Neural crest cell (in vitro differentiated cells): Measurements from ENCODE around the gene GALM. TPM values are rescaled to one million over a fixed set of nuclear protein-coding genes. Genes with fewer than 3 reads are reported as not detected.

Source experiments
- DNase-seq: peaks from one replicate; pipeline ENCODE4 v3.0.0; 2021; ENCODE audit warnings: low read depth, mixed read lengths, low spot score
- H3K27ac Mint-ChIP-seq: one replicate; pipeline ENCODE4 v1.8.0; 2021; ENCODE audit warnings: mild to moderate bottlenecking, mixed read lengths; ENCODE audit not compliant: unreplicated experiment
- H3K27me3 Mint-ChIP-seq: 2 replicates; pipeline ENCODE4 v1.8.0; 2021; ENCODE audit warnings: low read depth, mild to moderate bottlenecking, mixed read lengths
- H3K36me3 Mint-ChIP-seq: 2 replicates; pipeline ENCODE4 v1.8.0; 2021; ENCODE audit warnings: low read depth, mild to moderate bottlenecking, mixed read lengths
- H3K4me1 Mint-ChIP-seq: 2 replicates; pipeline ENCODE4 v1.8.0; 2021; ENCODE audit warnings: mixed read lengths
- H3K4me3 Mint-ChIP-seq: one replicate; pipeline ENCODE4 v1.8.0; 2021; ENCODE audit warnings: mild to moderate bottlenecking, mixed read lengths
- H3K9me3 Mint-ChIP-seq: 2 replicates; pipeline ENCODE4 v1.8.0; 2021; ENCODE audit warnings: mixed read lengths
- CTCF ChIP-seq: fragments of 200-600 bp; sonication (generic); conservative IDR thresholded peaks from 2 replicates; pipeline ENCODE4 v1.5.0; 2021; ENCODE audit warnings: antibody characterized with exemption, mild to moderate bottlenecking
- total RNA-seq: library from RNA; stranded (reverse); gene quantifications from 2 replicates; pipeline ENCODE4 v1.2.1, GENCODE V29; 2021

Gene GALM
- total RNA-seq, 1 donor from 2014 or later, result 12.5 TPM

GRCh38 chr2:38716185-38716584, 50.3 kb downstream of the GALM start:
- Mint-ChIP-seq H3K36me3 (peaks cover 19% of the 10 kb centered on the region), H3K27ac (no peak overlapping the region), H3K27me3 (no peaks in the 10 kb centered on the region), H3K4me1 (no peaks in the 10 kb centered on the region), H3K4me3 (no peak overlapping the region), H3K9me3 (peaks cover 4% of the 10 kb centered on the region)
- no peak for TF ChIP-seq CTCF
- no peak for DNase-seq

- Mint-ChIP-seq H3K36me3 (peaks cover 8% of the 10 kb centered on the region), H3K9me3 (no peaks in the 10 kb centered on the region), H3K27me3 (no peaks in the 10 kb centered on the region), H3K4me3 (no peak overlapping the region), H3K4me1 (no peaks in the 10 kb centered on the region), H3K27ac (no peak overlapping the region)
- no peak for TF ChIP-seq CTCF
- DNase-seq, result no peak
These were observed 52.7 kb downstream of the GALM start for GRCh38 chr2:38718601-38719000.

GRCh38 chr2:38719706-38720105, 53.8 kb downstream of the GALM start:
- Mint-ChIP-seq H3K27ac (no peak overlapping the region), H3K9me3 (no peaks in the 10 kb centered on the region), H3K4me1 (no peaks in the 10 kb centered on the region), H3K36me3 (peaks cover 6% of the 10 kb centered on the region), H3K4me3 (no peak overlapping the region), H3K27me3 (no peaks in the 10 kb centered on the region)
- TF ChIP-seq CTCF, result no peak
- DNase-seq, result no peak

- Mint-ChIP-seq H3K27me3 (no peaks in the 10 kb centered on the region), H3K9me3 (no peaks in the 10 kb centered on the region), H3K4me3 (no peak overlapping the region), H3K4me1 (peaks cover under 1% of the 10 kb centered on the region), H3K36me3 (peaks cover 6% of the 10 kb centered on the region), H3K27ac (no peak overlapping the region)
- no peak for DNase-seq
- TF ChIP-seq CTCF, result no peak
These were observed 54.8 kb downstream of the GALM start for GRCh38 chr2:38720613-38721241.

- H3K27ac Mint-ChIP-seq, result no peak overlapping the region
- H3K4me3 Mint-ChIP-seq, result no peak overlapping the region
- H3K9me3 Mint-ChIP-seq, result no peaks in the 10 kb centered on the region
- H3K4me1 Mint-ChIP-seq, result peaks cover 3% of the 10 kb centered on the region
- H3K27me3 Mint-ChIP-seq, result no peaks in the 10 kb centered on the region
- DNase-seq, result no peak
- peaks cover 6% of the 10 kb centered on the region for H3K36me3 Mint-ChIP-seq
- TF ChIP-seq CTCF, result no peak
These were observed 56.6 kb downstream of the GALM start for GRCh38 chr2:38722271-38723061.
